VCaP (cell line): ENCODE data around the gene CNN3.

Experiments used
- H3K27ac ChIP-seq: fragments of 450-650 bp; 2 replicates; pipeline ENCODE4 v1.5.1; 2017
- TF ChIP-seq, protein P1 (sequence below): fragments of 450-650 bp; conservative IDR thresholded peaks from 2 replicates; pipeline ENCODE4 v1.5.1; 2017; ENCODE audit warnings: mild to moderate bottlenecking, moderate library complexity

The CNN3 gene

DNA sequence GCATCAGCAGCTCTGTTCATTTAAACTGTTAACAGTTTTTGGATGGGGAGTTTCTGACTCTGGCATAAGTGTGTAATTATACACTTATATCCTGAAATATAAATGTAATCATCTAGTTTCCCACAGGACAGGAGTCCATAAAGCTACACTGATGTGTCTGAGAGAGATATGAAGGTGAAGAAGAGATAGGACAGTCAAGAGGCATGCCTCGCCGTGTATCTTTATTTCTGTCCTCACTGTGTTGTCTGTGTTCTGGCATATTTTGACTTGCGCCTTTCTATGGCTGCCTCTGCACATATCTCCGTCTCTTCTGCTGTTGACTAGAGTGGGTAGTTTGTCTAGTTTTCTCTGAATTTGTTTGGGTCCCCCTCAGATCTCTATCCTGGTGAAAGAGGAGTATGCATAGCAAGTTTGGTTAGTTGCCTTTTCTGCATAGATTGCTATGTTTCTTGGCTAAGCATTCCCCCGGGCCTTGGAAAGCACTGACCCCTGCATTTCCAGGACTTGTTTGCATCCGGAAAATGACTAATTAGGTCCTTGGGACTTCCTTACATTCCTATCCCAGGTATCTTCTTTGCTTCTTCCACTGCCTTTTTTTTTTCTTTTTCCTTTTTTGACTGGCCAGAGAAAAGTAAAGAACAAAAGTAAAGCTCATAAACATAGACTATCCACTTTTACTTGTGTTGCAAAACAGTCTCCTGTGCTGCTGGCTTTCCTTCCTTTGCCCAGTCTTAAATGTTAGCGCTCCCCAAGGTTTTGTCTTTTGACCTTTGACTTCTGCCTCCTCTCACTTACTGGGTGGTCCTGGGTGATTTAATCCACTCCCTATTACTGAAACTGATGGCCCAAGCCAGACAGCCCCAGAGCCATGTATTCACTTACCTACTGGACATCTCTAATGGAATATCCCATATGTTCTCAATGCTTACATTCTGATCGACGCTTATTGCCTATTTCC lies 27.6 kb upstream of the CNN3 start:
- H3K27ac ChIP-seq, result peak overlapping the region; percentile 49; the same call in 1 of the 2 replicates
- TF ChIP-seq, protein P1, sequence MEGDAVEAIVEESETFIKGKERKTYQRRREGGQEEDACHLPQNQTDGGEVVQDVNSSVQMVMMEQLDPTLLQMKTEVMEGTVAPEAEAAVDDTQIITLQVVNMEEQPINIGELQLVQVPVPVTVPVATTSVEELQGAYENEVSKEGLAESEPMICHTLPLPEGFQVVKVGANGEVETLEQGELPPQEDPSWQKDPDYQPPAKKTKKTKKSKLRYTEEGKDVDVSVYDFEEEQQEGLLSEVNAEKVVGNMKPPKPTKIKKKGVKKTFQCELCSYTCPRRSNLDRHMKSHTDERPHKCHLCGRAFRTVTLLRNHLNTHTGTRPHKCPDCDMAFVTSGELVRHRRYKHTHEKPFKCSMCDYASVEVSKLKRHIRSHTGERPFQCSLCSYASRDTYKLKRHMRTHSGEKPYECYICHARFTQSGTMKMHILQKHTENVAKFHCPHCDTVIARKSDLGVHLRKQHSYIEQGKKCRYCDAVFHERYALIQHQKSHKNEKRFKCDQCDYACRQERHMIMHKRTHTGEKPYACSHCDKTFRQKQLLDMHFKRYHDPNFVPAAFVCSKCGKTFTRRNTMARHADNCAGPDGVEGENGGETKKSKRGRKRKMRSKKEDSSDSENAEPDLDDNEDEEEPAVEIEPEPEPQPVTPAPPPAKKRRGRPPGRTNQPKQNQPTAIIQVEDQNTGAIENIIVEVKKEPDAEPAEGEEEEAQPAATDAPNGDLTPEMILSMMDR, result no peak

DNA sequence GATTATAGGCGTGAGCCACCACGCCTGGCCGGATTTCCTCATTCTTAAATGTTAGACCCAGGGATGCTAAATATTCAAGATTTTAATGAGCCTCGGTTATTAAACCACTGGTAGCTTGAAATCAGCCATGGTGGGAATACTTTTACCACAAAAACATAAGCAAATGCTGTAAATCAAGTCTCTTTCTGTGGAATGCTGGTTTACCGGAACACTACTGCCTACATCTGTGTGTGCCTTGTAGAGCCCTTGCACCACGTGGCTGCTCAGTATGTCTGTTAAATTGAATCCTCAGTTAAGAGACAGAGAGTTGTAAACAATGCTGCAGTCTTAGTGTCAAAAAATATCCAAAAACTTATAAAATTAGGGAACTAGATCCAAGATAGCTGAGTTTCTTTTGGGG lies 26.8 kb upstream of the CNN3 start:
- TF ChIP-seq, protein P1, result no peak
- H3K27ac ChIP-seq, result no peak overlapping the region

- H3K27ac ChIP-seq, result no peak overlapping the region
- TF ChIP-seq, protein P1, result no peak
These were observed 26.2 kb upstream of the CNN3 start for GRCh38 chr1:94953107-94953506.

- TF ChIP-seq, protein P1, result no peak
- H3K27ac ChIP-seq, result no peak overlapping the region
These were observed 25.6 kb upstream of the CNN3 start for GRCh38 chr1:94952539-94952938.

GRCh38 chr1:94951509-94952208 lies 24.7 kb upstream of the CNN3 start:
- H3K27ac ChIP-seq, result no peak overlapping the region
- TF ChIP-seq, protein P1, result no peak

DNA sequence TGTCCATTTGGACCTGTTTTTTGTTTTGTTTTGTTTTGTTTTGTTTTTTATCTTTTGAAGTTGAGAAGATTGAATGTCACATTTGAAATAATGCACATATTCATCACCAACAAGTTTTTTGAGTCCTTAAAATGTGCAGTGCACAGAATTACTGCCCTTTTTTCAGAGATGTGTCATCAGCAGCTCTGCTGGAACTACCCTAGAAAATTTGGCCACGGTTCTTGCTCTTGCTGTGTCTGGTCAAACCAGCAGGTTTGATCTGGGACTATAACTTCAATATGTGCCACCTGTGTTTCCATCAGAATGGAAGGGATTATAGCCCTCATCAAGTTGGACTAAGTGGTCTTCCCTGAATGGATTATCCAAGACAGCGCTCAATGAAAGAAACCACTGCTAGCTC lies 24.1 kb upstream of the CNN3 start:
- no peak overlapping the region for H3K27ac ChIP-seq
- TF ChIP-seq, protein P1, result no peak
